Right ventricle myocardium superior (tissue), 1 donor: ENCODE measurements around the gene ACTL10. TPM values are rescaled to one million over a fixed set of nuclear protein-coding genes. Genes with fewer than 3 reads are reported as not detected.
A peak's percentile ranks its signal among the peaks of the same experiment; 100 is the strongest.

ENCODE experiments used
- ATAC-seq: fragments of 200-7000 bp; cut with Tn5 transposase; one replicate; pipeline ENCODE4 v1.9.1; 2020; ENCODE audit warnings: mild to moderate bottlenecking; ENCODE audit not compliant: poor library complexity
- DNase-seq: peaks from one replicate; pipeline ENCODE4 v3.0.0-alpha.2; 2020
- intact Hi-C: fragments of 100-400 bp; cut with DNase I; formaldehyde crosslinking; loops from one replicate; pipeline ENCODE4 v1.11.2; 2022
- total RNA-seq: library from RNA; stranded (reverse); fragmentation: NEBNext Ultra II Directional; extraction: Animal tissue kit (Norgen Biotek cat#: 25700); gene quantifications from one replicate; pipeline ENCODE4 v1.2.1, GENCODE V29; 2021
- donor health status: DM: no; HTN: yes; CAD: no; lungs with severe emphysema.

The ACTL10 gene
- total RNA-seq, 1 donor from 2014 or later = 0.22 TPM

DNA sequence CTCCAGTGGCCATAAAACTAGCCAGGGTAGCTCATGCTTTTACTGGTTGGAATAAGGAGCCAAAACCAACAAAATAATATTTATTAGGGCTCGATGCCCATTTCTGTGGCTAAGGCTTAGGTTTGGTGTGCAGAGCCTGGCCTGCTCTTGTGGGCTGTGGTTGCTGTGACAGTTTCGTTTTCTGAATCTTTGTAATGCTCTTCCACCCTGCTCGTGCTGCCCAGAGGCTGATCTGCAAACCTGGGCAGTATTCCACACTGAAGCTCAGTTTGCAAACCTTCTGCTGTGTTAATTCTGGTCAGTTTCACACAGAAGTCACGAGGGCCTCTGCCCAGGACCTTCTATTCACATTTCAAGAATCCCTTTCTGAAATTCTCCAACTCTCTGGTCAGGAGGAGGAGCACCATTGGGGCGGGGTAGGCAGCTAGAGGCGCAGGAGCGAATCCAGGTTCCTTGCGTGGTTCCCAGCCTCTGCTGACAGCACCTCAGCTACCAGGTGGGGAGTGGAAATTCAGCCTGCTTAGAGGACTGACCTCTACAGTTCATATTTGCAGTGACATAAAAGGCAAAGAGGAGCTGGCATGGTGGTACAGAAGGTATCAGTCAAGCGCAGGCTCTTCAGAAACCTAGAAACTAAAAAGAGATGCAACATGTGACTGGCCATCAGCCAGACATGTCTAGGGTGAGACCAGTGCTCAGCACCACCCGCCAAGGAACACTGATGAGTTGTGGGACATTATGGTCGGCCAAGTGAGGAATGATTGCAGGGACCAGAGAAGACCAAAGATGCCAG is 18.9 kb upstream of the ACTL10 start:
- DNase-seq = no peak
- intact Hi-C loops = no loop called here
- peak; percentile 55 for ATAC-seq

DNA sequence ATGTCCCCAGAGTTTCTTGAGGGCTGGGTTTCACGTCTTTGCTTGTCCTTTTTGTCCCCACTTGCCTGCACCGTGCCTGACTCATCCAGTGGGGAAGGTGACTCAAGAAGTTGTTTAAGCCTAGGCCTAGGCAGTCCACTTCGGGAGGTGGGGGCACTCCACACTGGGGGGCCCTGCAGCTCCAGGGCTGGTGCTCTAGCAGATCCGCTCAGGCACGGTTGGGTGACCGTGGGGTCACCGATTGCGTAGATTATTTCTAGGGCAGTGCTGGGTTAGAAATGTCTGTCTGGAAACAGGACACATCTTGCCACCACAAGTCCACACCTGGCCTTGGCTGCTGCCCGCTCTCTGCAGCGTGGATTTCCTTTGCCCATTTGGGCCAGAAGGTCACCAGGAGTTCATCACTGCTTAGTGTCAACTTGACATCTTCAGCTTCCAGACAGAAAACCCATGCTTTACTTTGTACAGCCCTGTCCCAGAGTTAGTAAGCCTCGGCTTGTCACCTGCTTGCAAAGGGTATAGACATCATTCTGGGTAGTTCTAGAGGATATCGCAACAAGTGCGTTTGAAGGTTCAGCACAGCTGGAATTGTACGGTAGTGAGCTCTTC is 18.2 kb upstream of the ACTL10 start:
- ATAC-seq = peak; percentile 7
- DNase-seq = no peak
- intact Hi-C loops = no loop called here

DNA sequence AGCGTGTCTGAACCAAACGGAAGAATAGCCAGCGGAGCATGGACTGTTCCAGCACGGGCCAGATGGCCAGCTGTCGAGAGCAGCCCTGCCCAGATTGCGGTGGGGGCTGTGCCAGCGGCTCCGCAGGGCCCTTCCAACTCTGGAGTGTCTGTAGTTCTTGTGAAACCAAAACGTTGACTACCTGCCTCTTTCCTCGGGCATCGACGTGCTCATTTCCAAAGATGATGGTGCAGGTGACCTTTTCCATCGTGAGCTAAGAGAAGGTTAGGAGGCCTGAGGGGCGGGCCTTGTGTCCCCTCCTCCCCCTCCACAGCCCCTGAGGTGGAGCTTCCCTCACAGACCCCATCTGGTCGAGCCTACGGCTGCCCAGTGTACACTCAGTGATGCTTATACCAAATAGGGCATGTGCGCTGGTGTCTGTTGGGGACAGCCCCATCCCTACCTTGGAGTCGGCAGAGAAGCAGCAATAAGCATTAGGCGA is 17.5 kb upstream of the ACTL10 start:
- DNase-seq (peak; percentile 84), ATAC-seq (peak; percentile 75)
- intact Hi-C loops = no loop called here

DNA sequence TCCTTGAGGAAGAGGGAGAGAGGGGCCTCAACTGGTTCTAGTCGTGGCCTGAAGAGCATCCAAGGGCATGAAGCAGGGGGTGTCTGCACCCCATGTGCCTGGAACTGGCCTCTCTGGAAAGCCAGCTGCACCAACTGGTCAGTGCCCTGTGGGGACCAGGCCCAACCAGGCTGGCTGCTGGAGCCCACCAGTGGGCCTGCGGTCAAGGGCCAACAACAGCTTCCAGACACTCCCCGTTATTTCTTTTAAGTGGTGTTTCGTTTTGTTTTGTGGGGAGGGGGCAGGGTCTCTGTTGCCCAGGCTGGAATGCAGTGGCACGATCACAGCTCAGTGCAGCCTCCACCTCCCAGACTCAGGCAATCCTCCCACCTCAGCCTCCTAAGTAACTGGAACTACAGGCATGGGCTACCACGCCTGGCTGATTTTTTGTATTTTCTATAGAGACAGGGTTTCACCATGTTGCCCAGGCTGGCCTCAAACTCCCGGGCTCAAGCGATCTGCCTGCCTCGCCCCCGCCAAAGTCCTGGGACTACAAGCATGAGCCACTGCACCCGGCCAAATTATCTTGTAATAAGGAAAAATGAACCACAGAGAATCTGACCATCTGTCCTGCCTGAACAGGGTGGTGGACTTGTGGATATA is 16.5 kb upstream of the ACTL10 start:
- no peak for DNase-seq
- intact Hi-C loops = loop anchor here (5.0 kb wide), 1 partner anchor 188 kb away; no protein-coding TSS in a partner anchor

DNA sequence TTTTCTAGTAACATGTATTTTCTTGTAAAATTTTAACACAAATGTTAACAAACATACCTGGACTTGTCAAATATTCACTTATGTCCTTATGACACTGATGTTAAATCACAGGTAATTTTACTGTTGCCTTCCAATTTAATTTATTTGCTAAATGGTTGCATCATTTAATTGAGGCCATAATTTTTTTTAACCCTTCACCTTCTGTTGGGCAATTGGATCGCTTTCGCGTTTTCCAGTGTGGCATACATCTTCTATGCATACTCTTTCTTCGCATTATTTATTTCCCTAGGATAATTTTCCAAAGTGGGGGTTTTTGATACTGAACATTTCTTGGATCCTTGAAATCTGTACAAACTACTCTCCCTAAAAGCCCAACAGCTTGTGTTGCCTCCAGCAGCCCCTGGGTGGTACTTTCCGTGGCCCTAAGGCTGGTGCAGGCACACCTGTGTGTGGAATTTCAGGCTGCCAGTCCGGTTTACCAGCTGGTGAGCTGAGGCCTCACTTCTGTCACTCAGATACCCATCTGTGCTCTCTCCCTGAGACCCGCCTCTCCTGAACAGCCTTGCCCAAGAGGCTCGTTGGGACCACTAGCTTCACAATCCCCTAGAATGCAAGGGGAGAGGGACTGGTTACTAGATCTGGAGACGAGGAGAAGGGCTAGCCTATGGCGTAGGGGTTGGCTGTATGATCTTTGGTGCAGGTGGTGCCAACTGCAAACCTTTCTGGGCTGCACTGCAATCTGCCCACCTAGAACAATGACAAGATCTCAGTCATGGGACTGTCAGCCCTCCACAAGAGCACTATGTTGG is 15.8 kb upstream of the ACTL10 start:
- DNase-seq = no peak
- no peak for ATAC-seq
- intact Hi-C loops = loop anchor here (5.0 kb wide), 1 partner anchor 189 kb away; no protein-coding TSS in a partner anchor

More for the DNA sequence above, 16.5 kb upstream of the ACTL10 start:
- ATAC-seq = no peak

DNA sequence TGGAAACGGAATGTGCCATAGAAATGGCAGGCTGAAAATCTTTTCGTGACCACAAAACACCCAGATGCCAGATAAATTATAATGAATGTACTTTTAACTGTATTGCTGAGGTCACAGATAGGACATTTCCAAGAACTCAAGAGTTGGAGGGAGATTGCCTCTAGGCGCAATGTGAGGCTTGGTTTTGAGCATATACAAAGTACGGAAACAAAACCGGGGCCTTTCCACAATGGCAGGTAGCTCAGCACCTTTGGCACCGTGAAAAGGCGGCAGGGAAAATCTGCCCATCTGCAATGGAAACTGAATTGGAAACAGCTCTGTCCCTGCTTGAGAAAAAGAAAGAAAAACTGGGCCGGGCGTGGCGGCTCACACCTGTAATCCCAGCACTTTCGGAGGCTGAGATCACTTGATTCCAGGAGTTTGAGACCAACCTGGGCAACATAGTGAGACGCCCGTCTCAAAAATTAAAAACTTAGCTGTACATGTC is 15.1 kb upstream of the ACTL10 start:
- no peak for ATAC-seq
- no peak for DNase-seq
- intact Hi-C loops = loop anchor here (5.0 kb wide), 1 partner anchor 189 kb away; no protein-coding TSS in a partner anchor

DNA sequence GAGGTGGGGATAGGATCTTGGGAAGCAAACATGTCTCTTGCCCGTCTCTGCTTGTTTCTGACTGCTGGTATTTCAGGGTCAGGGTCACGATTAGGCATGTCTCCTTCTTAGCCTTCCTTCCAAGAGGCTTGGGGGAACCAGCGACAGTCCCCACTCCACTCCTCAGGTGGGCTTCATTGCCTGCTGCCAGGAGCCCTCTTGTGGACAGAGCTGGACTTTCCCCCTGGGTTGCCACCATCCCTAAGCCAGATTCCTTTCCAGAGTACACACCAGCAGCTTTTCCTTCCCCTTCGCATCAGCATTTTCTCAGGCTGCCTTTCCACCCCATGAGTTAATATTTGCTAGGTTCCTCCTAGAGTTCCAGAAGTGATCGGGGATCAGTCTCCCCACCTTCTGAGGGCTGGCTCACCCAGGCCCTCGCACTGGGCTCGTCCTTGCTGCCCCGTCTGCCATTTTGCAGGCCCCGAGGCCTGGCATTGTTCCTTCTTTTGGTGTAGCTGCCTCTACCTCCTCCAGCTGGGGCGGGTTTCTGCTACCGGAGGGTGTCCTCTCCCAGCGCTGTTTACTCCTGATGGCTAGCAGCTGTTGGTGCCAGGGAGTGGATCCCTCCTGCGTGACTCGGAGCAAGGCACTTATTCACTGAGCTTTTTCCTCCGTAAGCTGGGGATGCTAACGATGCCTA is 13.4 kb upstream of the ACTL10 start:
- intact Hi-C loops = loop anchor here (5.0 kb wide), 1 partner anchor 191 kb away; no protein-coding TSS in a partner anchor
- ATAC-seq (peak; percentile 68), DNase-seq (no peak)

DNA sequence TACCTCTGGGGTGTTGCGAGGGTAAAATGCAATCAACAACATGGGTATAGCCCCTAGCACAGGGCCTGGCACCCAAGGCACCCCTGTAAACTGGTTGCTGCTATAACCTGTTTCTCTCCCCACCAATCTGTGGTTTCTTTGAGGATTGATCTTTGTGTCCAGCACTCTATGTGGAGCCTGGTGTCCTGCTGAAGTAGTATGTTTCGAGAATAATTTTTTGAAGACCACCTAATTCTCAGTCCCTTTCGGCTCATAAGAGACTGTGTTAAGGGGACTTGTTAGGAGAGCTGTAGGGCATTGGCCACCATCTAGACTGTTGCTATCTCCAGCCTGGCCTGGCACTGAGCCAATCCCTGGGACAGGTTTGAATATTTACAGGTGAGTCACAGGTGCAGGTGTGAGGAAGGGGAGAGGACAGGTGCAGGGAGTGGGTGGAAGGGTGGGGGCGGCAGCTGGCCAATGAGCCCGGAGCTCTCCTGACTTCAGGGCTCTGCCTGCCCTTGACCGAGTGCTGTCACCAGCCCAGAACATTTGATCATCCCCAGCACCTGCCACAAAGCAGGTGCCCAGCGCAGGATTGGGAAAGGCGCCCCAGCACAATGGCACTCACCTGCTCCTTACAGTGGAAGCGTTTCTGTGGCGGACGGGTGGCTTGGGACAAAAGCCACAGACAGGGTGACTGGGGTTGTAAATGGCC is 12.7 kb upstream of the ACTL10 start:
- peak; percentile 23 for ATAC-seq
- intact Hi-C loops = loop anchor here (5.0 kb wide), 1 partner anchor 192 kb away; no protein-coding TSS in a partner anchor
- DNase-seq = no peak

DNA sequence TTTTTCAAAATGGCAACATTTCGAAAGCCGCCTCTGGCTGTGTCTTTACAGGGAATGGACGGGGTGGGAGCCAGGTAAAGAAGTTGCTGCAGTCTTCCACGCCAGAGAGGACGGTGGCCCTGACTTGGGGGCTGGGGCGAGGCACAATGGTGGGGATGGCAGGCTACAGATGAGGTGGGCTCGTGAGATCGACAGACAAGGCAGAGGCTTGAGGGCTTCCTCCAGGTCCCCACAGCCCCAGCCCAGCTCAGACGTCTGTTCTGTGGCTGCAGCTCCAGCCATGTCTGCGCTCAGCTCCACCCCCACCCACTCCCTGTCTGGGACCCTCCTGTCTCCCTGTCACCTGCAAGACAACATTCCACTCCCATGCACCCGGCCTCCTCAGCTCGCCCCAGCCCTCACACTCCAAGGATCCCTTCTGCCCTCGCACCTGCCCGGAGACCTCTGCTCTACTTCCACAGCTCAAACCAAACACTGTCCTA is 12.0 kb upstream of the ACTL10 start:
- ATAC-seq (no peak), DNase-seq (no peak)
- intact Hi-C loops = loop anchor here (5.0 kb wide), 1 partner anchor 192 kb away; no protein-coding TSS in a partner anchor

DNA sequence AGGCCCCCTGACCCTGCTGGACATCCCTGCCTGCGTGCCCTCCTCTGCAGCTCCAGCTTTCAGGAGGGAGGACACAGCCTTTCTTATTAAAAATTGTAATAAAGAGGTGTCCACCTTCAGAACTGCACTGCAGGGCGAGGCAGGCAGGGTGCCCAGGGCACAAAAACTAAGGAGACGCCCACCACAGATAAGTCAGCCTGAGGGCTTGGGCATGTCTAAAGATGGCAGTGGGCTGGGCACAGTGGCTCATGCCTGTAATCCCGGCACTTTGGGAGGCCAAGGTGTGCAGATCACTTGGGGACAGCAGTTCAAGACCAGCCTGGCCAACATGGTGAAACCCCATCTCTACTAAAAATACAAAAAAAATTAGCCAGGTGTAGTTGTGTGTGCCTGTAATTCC is 11.6 kb upstream of the ACTL10 start:
- DNase-seq = no peak
- intact Hi-C loops = no loop called here
- no peak for ATAC-seq

DNA sequence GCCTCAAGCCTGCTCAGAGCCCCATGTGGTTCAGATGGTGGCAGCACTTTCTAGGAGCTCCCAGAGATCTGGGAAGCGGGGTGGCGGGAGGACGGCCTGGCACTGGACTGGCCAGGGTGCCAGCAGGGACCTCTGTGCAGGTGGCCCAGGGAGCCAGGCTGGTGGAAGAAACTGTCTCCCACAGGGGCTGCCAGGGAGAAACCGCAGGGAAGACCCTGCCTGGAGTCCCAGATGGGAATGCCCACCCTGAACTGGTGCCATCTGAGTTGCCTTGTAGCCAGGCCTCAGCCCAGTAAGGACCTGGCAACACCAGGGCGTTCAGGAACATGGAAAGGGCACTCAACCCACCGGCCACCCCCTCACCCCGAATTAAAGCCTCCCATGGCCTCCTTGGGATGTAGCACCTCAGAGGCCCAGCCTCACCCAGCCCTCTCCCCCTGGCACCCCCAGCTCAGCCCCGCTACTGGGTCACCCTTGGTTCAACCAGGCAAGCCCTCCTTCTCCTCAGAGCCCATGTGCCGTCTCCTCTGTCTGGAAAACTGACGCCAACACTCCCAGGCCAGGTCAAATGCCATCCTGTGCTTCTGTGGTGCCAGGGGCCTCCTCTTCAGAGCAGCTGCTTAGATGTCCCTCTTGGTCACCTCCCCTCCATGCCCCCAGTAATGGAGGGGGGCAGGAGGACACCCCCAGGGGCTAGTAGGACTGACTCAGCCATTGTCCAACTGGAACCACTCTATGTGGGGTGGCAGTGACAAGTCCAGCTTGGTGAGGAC is 10.5 kb upstream of the ACTL10 start:
- intact Hi-C loops = no loop called here
- DNase-seq (no peak), ATAC-seq (no peak)

DNA sequence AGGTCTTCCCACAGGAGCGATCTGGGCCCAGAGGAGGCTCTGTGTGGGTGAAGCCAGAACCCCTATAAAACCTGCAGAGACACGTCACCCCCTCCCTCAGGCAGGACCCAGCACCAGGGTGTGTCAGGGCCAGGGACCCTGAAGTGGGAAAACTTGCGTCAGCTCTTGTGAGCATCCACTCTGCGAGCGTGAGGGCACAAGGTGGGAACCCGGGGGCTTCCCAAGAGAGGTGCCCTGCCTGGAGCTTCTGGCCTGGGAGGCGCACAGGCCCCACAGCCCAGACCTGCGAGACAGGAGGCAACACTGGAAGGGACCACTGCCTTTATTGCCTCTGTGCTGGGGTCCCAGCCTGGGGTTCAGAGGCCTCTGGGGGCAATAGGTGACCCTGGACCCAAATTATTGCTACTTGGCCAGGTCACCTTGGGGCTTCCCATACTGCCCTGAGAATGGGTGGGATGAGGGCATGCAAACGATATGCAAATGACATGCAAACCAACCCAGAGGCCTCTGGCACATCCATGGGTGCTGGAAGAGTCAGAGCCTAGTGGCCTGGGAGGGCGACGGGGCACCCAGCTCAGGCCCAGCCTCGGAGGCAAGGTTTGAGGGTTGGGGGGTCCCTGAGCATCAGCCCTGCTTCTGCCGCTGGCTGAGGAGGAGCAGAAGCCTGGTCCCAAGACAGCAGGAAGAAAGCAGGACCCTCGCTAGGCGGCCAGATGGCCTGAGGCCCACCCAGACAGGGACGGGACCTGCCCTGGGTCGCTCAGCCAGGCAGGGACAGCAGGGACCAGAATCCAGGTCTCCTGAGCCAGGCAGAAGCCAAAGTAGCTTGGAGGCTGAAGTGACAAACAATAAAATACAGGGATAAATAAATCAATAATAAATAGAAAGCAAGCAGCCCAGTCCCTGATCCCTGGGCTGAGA is 9.7 kb upstream of the ACTL10 start:
- no peak for ATAC-seq
- no peak for DNase-seq
- intact Hi-C loops = no loop called here

DNA sequence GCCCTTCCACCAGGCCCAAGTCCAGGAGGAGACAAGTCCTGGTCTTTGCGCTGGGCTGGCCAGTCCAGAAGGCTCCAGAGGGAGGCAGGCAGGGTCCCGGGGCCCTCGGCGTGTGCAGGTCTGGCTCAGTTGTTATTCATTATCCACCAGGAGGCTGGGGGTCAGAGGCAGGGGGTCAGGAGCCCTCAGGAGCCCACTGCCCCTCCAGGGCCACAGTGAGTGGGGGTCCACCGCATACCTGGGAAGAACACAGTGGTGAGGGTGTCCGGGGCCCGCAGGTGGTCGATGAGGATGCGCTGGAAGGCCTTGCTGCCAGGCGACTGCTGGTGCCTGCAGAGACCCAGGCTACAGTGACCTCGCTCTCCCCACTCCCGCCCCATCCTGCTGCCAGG is 9.0 kb upstream of the ACTL10 start:
- no peak for ATAC-seq
- intact Hi-C loops = no loop called here
- no peak for DNase-seq

DNA sequence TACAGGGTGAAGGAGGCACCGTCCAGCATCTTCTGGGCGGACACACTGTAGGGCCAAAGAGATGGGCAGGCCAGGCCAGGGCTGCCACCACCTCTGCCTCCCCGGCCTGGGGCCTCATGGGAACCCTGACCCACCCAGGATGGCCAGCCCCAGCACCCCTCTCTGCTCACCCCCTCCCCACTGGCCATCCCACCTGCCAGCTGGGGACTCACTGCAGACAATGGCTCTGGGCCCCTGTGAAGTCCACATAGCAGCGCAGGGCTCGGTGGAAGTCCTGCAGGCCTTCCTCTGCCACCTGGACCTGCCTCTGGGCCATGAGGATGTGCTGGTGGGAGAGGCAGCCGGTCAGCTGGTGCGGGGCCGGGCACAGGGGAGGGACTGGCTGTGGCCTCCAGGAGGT is 8.2 kb upstream of the ACTL10 start:
- intact Hi-C loops = no loop called here
- DNase-seq (no peak), ATAC-seq (no peak)

DNA sequence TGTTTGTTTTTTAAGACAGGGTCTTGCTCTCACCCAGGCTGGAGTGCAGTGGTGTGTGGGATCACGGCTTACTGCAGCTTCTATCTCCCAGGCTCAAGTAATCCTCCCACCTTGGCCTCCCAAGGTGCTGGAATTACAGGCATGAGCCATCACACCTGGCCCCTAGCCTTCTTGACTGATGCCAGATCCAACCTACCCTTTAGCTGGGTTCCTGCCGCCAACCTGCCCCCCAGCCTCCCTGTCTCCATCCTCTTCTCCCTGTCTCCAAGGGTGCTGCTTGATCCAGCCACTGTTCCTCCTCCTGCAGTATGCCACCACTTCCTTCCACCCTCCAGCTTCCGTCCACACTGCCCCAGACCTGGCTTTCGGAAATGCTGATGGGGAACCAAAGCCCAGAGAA is 7.8 kb upstream of the ACTL10 start:
- DNase-seq = no peak
- no peak for ATAC-seq
- intact Hi-C loops = no loop called here
